ENCODE data around the gene PTPRN2.

The PTPRN2 gene

GRCh38 chr7:158327012-158327411 is 260.6 kb downstream of the PTPRN2 start:
- TF ChIP-seq GATA3 (IDR thresholded peaks at IDR 0.05; ENCODE audit: low read depth, low read length) = no peak
- TF ChIP-seq GATA2 (IDR thresholded peaks at IDR 0.05; ENCODE audit: low read depth, low read length) = no peak

GRCh38 chr7:158325530-158326381 is 261.9 kb downstream of the PTPRN2 start:
- TF ChIP-seq GATA2 (IDR thresholded peaks at IDR 0.05; ENCODE audit: low read depth, low read length) (no peak), GATA3 (IDR thresholded peaks at IDR 0.05; ENCODE audit: low read depth, low read length) (no peak)

GRCh38 chr7:158324397-158325360 is 262.9 kb downstream of the PTPRN2 start:
- TF ChIP-seq GATA3 (IDR thresholded peaks at IDR 0.05; ENCODE audit: low read depth, low read length) (no peak), GATA2 (IDR thresholded peaks at IDR 0.05; ENCODE audit: low read depth, low read length) (no peak)

GRCh38 chr7:158323741-158324396 is 263.8 kb downstream of the PTPRN2 start:
- TF ChIP-seq GATA2 (IDR thresholded peaks at IDR 0.05; ENCODE audit: low read depth, low read length) = no peak
- no peak for TF ChIP-seq GATA3 (IDR thresholded peaks at IDR 0.05; ENCODE audit: low read depth, low read length)

- no peak for TF ChIP-seq GATA2 (IDR thresholded peaks at IDR 0.05; ENCODE audit: low read depth, low read length)
- TF ChIP-seq GATA3 (IDR thresholded peaks at IDR 0.05; ENCODE audit: low read depth, low read length) = no peak
Measured at GRCh38 chr7:158322616-158323530, 264.8 kb downstream of the PTPRN2 start.

- no peak for TF ChIP-seq GATA2 (IDR thresholded peaks at IDR 0.05; ENCODE audit: low read depth, low read length)
- no peak for TF ChIP-seq GATA3 (IDR thresholded peaks at IDR 0.05; ENCODE audit: low read depth, low read length)
Measured at GRCh38 chr7:158321936-158322615, 265.5 kb downstream of the PTPRN2 start.

- no peak for TF ChIP-seq GATA3 (IDR thresholded peaks at IDR 0.05; ENCODE audit: low read depth, low read length)
- TF ChIP-seq GATA2 (IDR thresholded peaks at IDR 0.05; ENCODE audit: low read depth, low read length) = no peak
Measured at GRCh38 chr7:158321056-158321700, 266.4 kb downstream of the PTPRN2 start.

- TF ChIP-seq GATA2 (IDR thresholded peaks at IDR 0.05; ENCODE audit: low read depth, low read length) (no peak), GATA3 (IDR thresholded peaks at IDR 0.05; ENCODE audit: low read depth, low read length) (no peak)
Measured at GRCh38 chr7:158320328-158320727, 267.3 kb downstream of the PTPRN2 start.

GRCh38 chr7:158318511-158318913 is 269.1 kb downstream of the PTPRN2 start:
- no peak for TF ChIP-seq GATA2 (IDR thresholded peaks at IDR 0.05; ENCODE audit: low read depth, low read length)
- TF ChIP-seq GATA3 (IDR thresholded peaks at IDR 0.05; ENCODE audit: low read depth, low read length) = no peak

- TF ChIP-seq GATA2 (IDR thresholded peaks at IDR 0.05; ENCODE audit: low read depth, low read length) (no peak), GATA3 (IDR thresholded peaks at IDR 0.05; ENCODE audit: low read depth, low read length) (no peak)
Measured at GRCh38 chr7:158317238-158318205, 270.1 kb downstream of the PTPRN2 start.

- TF ChIP-seq GATA3 (IDR thresholded peaks at IDR 0.05; ENCODE audit: low read depth, low read length) (no peak), GATA2 (IDR thresholded peaks at IDR 0.05; ENCODE audit: low read depth, low read length) (no peak)
Measured at GRCh38 chr7:158316466-158317031, 271.1 kb downstream of the PTPRN2 start.

All from SH-SY5Y (cell line).